ENCODE data around the gene CFAP99.

CFAP99 gene

GRCh38 chr4:2449051-2449450 lies 30.3 kb downstream of the CFAP99 start:
- no peak for TF ChIP-seq POLR2AphosphoS5 (IDR thresholded peaks at IDR 0.05; ENCODE audit: borderline replicate concordance, low read depth, low read length)
- TF ChIP-seq FOXP2 (optimal IDR thresholded peaks at IDR 0.05; ENCODE audit: control extremely low read depth, extremely low read length, insufficient read depth), result no peak
- TF ChIP-seq EZH2 (IDR thresholded peaks at IDR 0.05), result no peak
- Histone ChIP-seq H3K36me3 (ENCODE audit: insufficient read depth, low read length) (no peaks in the 10 kb centered on the region), H3K27ac (no peak overlapping the region), H3K4me3 (no peak overlapping the region), H3K9ac (ENCODE audit: insufficient read length) (no peak overlapping the region), H3K9me3 (ENCODE audit: low read depth, low read length) (no peaks in the 10 kb centered on the region)
- no peak for DNase-seq (ENCODE audit: low read depth, low spot score)

GRCh38 chr4:2449511-2450392 lies 31.0 kb downstream of the CFAP99 start:
- no peak for TF ChIP-seq FOXP2 (optimal IDR thresholded peaks at IDR 0.05; ENCODE audit: control extremely low read depth, extremely low read length, insufficient read depth)
- no peak for TF ChIP-seq EZH2 (IDR thresholded peaks at IDR 0.05)
- TF ChIP-seq POLR2AphosphoS5 (IDR thresholded peaks at IDR 0.05; ENCODE audit: borderline replicate concordance, low read depth, low read length), result no peak
- no peak overlapping the region for H3K27ac ChIP-seq
- H3K36me3 ChIP-seq (ENCODE audit: insufficient read depth, low read length), result no peaks in the 10 kb centered on the region
- H3K9ac ChIP-seq (ENCODE audit: insufficient read length), result no peak overlapping the region
- no peak overlapping the region for H3K4me3 ChIP-seq
- no peaks in the 10 kb centered on the region for H3K9me3 ChIP-seq (ENCODE audit: low read depth, low read length)
- no peak for DNase-seq (ENCODE audit: low read depth, low spot score)

GRCh38 chr4:2450394-2451035 lies 31.8 kb downstream of the CFAP99 start:
- no peak for TF ChIP-seq POLR2AphosphoS5 (IDR thresholded peaks at IDR 0.05; ENCODE audit: borderline replicate concordance, low read depth, low read length)
- TF ChIP-seq FOXP2 (optimal IDR thresholded peaks at IDR 0.05; ENCODE audit: control extremely low read depth, extremely low read length, insufficient read depth), result no peak
- TF ChIP-seq EZH2 (IDR thresholded peaks at IDR 0.05), result no peak
- no peak for DNase-seq (ENCODE audit: low read depth, low spot score)
- Histone ChIP-seq H3K4me3 (no peak overlapping the region), H3K36me3 (ENCODE audit: insufficient read depth, low read length) (no peaks in the 10 kb centered on the region), H3K9me3 (ENCODE audit: low read depth, low read length) (no peaks in the 10 kb centered on the region), H3K27ac (no peak overlapping the region), H3K9ac (ENCODE audit: insufficient read length) (no peak overlapping the region)

- H3K27ac ChIP-seq, result no peak overlapping the region
- H3K9ac ChIP-seq (ENCODE audit: insufficient read length), result no peak overlapping the region
- H3K36me3 ChIP-seq (ENCODE audit: insufficient read depth, low read length), result no peaks in the 10 kb centered on the region
- no peak overlapping the region for H3K4me3 ChIP-seq
- TF ChIP-seq EZH2 (IDR thresholded peaks at IDR 0.05), result no peak
- no peak for TF ChIP-seq FOXP2 (optimal IDR thresholded peaks at IDR 0.05; ENCODE audit: control extremely low read depth, extremely low read length, insufficient read depth)
- no peak for TF ChIP-seq POLR2AphosphoS5 (IDR thresholded peaks at IDR 0.05; ENCODE audit: borderline replicate concordance, low read depth, low read length)
- DNase-seq (ENCODE audit: low read depth, low spot score), result no peak
- H3K9me3 ChIP-seq (ENCODE audit: low read depth, low read length), result no peaks in the 10 kb centered on the region
Observed at GRCh38 chr4:2451036-2451520, 32.3 kb downstream of the CFAP99 start.

GRCh38 chr4:2451821-2452785 lies 33.3 kb downstream of the CFAP99 start:
- H3K36me3 ChIP-seq (ENCODE audit: insufficient read depth, low read length), result no peaks in the 10 kb centered on the region
- H3K27ac ChIP-seq, result no peak overlapping the region
- DNase-seq (ENCODE audit: low read depth, low spot score), result no peak

GRCh38 chr4:2457481-2458295 lies 38.9 kb downstream of the CFAP99 start:
- no peak overlapping the region for H3K27ac ChIP-seq
- no peaks in the 10 kb centered on the region for H3K36me3 ChIP-seq (ENCODE audit: insufficient read depth, low read length)
- no peak overlapping the region for H3K4me3 ChIP-seq
- no peak overlapping the region for H3K9ac ChIP-seq (ENCODE audit: insufficient read length)
- TF ChIP-seq EZH2 (IDR thresholded peaks at IDR 0.05), result no peak
- no peak for TF ChIP-seq POLR2AphosphoS5 (IDR thresholded peaks at IDR 0.05; ENCODE audit: borderline replicate concordance, low read depth, low read length)
- no peak for TF ChIP-seq FOXP2 (optimal IDR thresholded peaks at IDR 0.05; ENCODE audit: control extremely low read depth, extremely low read length, insufficient read depth)
- DNase-seq (ENCODE audit: low read depth, low spot score), result no peak
- H3K9me3 ChIP-seq (ENCODE audit: low read depth, low read length), result no peaks in the 10 kb centered on the region

More at GRCh38 chr4:2451821-2452785, 33.3 kb downstream of the CFAP99 start:
- no peak overlapping the region for H3K9ac ChIP-seq (ENCODE audit: insufficient read length)
- TF ChIP-seq EZH2 (IDR thresholded peaks at IDR 0.05), result no peak
- TF ChIP-seq FOXP2 (optimal IDR thresholded peaks at IDR 0.05; ENCODE audit: control extremely low read depth, extremely low read length, insufficient read depth), result no peak
- no peak for TF ChIP-seq POLR2AphosphoS5 (IDR thresholded peaks at IDR 0.05; ENCODE audit: borderline replicate concordance, low read depth, low read length)
- H3K9me3 ChIP-seq (ENCODE audit: low read depth, low read length), result no peaks in the 10 kb centered on the region
- no peak overlapping the region for H3K4me3 ChIP-seq
